Activated B cell treated with CpG ODN at 0.5 μM for 24 hours (primary cell): ENCODE data around the gene LIN7A. TPM values are rescaled to one million over a fixed set of nuclear protein-coding genes. Genes with fewer than 3 reads are reported as not detected.

Source experiments
- ATAC-seq: fragments of 200-7000 bp; cut with Tn5 transposase; one replicate; pipeline ENCODE4 v1.10.0; 2021; ENCODE audit warnings: low read depth, mild to moderate bottlenecking, moderate library complexity
- CTCF ChIA-PET: fragments of 350-600 bp; sonication (Branson Sonifier 250); formaldehyde crosslinking; loops from one replicate; lab custom pipeline; 2021; ENCODE audit warnings: antibody characterized with exemption; lab: Charles Lee
- POLR2A ChIA-PET: fragments of 350-600 bp; sonication (Branson Sonifier 250); formaldehyde crosslinking; loops from one replicate; lab custom pipeline; 2021; ENCODE audit warnings: antibody characterized with exemption; lab: Charles Lee
- DNase-seq: peaks from one replicate; pipeline ENCODE4 v3.0.0; 2022
- H3K27ac Mint-ChIP-seq: one replicate; pipeline ENCODE4 v1.8.0; 2020; ENCODE audit warnings: mixed read lengths
- H3K27me3 Mint-ChIP-seq: one replicate; pipeline ENCODE4 v1.8.0; 2021; ENCODE audit warnings: mixed read lengths
- H3K36me3 Mint-ChIP-seq: one replicate; pipeline ENCODE4 v1.8.0; 2021; ENCODE audit warnings: low read depth, mixed read lengths
- H3K4me1 Mint-ChIP-seq: one replicate; pipeline ENCODE4 v1.8.0; 2021; ENCODE audit warnings: mixed read lengths
- H3K4me3 Mint-ChIP-seq: one replicate; pipeline ENCODE4 v1.8.0; 2020; ENCODE audit warnings: mild to moderate bottlenecking, mixed read lengths
- H3K9me3 Mint-ChIP-seq: one replicate; pipeline ENCODE4 v1.8.0; 2020; ENCODE audit warnings: mixed read lengths
- CTCF ChIP-seq: fragments of 200-600 bp; IDR thresholded peaks from one replicate; pipeline ENCODE4 v1.8.0; 2022; ENCODE audit warnings: antibody characterized with exemption, mild to moderate bottlenecking
- intact Hi-C: fragments of 100-400 bp; cut with micrococcal nuclease; formaldehyde crosslinking; loops from one replicate; pipeline ENCODE4 v1.15.1; 2024
- total RNA-seq: library from RNA; stranded (reverse); gene quantifications from 2 replicates; pipeline ENCODE4 v1.2.3, GENCODE V29; 2022

Gene LIN7A
- total RNA-seq, 1 donor from 2014 or later, result not detected

- POLR2A ChIA-PET, result no interaction called here
- Mint-ChIP-seq H3K36me3 (no peaks in the 10 kb centered on the region), H3K9me3 (no peaks in the 10 kb centered on the region), H3K27me3 (no peaks in the 10 kb centered on the region), H3K4me3 (no peak overlapping the region), H3K4me1 (no peaks in the 10 kb centered on the region), H3K27ac (no peak overlapping the region)
- TF ChIP-seq CTCF, result no peak
- CTCF ChIA-PET, result no interaction called here
- ATAC-seq (no peak), DNase-seq (no peak)
- intact Hi-C loops, result no loop called here
Observed at GRCh38 chr12:80846952-80847351, 90.8 kb downstream of the LIN7A start.

GRCh38 chr12:80845639-80846038, 92.1 kb downstream of the LIN7A start:
- POLR2A ChIA-PET, result no interaction called here
- CTCF ChIA-PET, result no interaction called here
- ATAC-seq, result no peak
- Mint-ChIP-seq H3K36me3 (no peaks in the 10 kb centered on the region), H3K9me3 (no peaks in the 10 kb centered on the region), H3K4me1 (no peaks in the 10 kb centered on the region), H3K4me3 (no peak overlapping the region), H3K27ac (no peak overlapping the region), H3K27me3 (no peaks in the 10 kb centered on the region)
- intact Hi-C loops, result no loop called here
- no peak for TF ChIP-seq CTCF
- DNase-seq, result no peak

GRCh38 chr12:80843969-80844368, 93.8 kb downstream of the LIN7A start:
- ATAC-seq (no peak), DNase-seq (no peak)
- Mint-ChIP-seq H3K36me3 (no peaks in the 10 kb centered on the region), H3K27me3 (no peaks in the 10 kb centered on the region), H3K4me1 (no peaks in the 10 kb centered on the region), H3K27ac (no peak overlapping the region), H3K9me3 (no peaks in the 10 kb centered on the region), H3K4me3 (no peak overlapping the region)
- CTCF ChIA-PET, result no interaction called here
- POLR2A ChIA-PET, result no interaction called here
- TF ChIP-seq CTCF, result no peak
- intact Hi-C loops, result no loop called here

GRCh38 chr12:80838708-80839107, 99.0 kb downstream of the LIN7A start:
- Mint-ChIP-seq H3K4me1 (no peaks in the 10 kb centered on the region), H3K4me3 (no peak overlapping the region), H3K27ac (no peak overlapping the region), H3K27me3 (no peaks in the 10 kb centered on the region), H3K9me3 (no peaks in the 10 kb centered on the region), H3K36me3 (no peaks in the 10 kb centered on the region)
- CTCF ChIA-PET, result no interaction called here
- POLR2A ChIA-PET, result no interaction called here
- ATAC-seq (no peak), DNase-seq (no peak)
- no peak for TF ChIP-seq CTCF
- intact Hi-C loops, result no loop called here

- no peaks in the 10 kb centered on the region for H3K9me3 Mint-ChIP-seq
- no peaks in the 10 kb centered on the region for H3K27me3 Mint-ChIP-seq
- no peak overlapping the region for H3K4me3 Mint-ChIP-seq
- DNase-seq, result no peak
- no peaks in the 10 kb centered on the region for H3K4me1 Mint-ChIP-seq
- ATAC-seq, result no peak
- intact Hi-C loops, result no loop called here
- TF ChIP-seq CTCF, result no peak
- ChIA-PET POLR2A (no interaction called here), CTCF (interaction anchor here (0.6 kb wide), 1 partner anchor 703 kb away, joined by 3 read pairs; no protein-coding TSS in a partner anchor)
- H3K36me3 Mint-ChIP-seq, result no peaks in the 10 kb centered on the region
- no peak overlapping the region for H3K27ac Mint-ChIP-seq
Observed at GRCh38 chr12:80838024-80838658, 99.6 kb downstream of the LIN7A start.
